Epithelial cell of proximal tubule (primary cell): ENCODE data around the gene PEAK1. TPM values are rescaled to one million over a fixed set of nuclear protein-coding genes. Genes with fewer than 3 reads are reported as not detected.
"Not testable (repeated sequence)": the region's sequence is repeated elsewhere in the genome, so short reads cannot be mapped to it uniquely, and the experiment has no call there.

Experiments used
- DNase-seq: peaks from one replicate; pipeline ENCODE4 v3.0.0-alpha.2; 2011; ENCODE audit warnings: low read depth
- H3K4me3 ChIP-seq: 2 replicates; pipeline ENCODE4 v1.5.1; 2011; ENCODE audit warnings: low read depth, mild to moderate bottlenecking, low read length
- CTCF ChIP-seq: conservative IDR thresholded peaks from 2 replicates; pipeline ENCODE4 v1.5.1; 2012; ENCODE audit warnings: low read depth, mild to moderate bottlenecking, low read length
- total RNA-seq: library from RNA; depleted of rRNA; stranded (reverse); fragments of >200 nt; gene quantifications from 2 replicates; pipeline ENCODE4 v1.2.3, GENCODE V29; 2015

Gene PEAK1
- total RNA-seq, 1 donor from 2014 or later = 8.1 TPM

GRCh38 chr15:77276096-77276495 is 143.8 kb downstream of the PEAK1 start:
- TF ChIP-seq CTCF = no peak
- DNase-seq = no peak
- H3K4me3 ChIP-seq = no peak overlapping the region

- not testable (repeated sequence) for H3K4me3 ChIP-seq
These were observed 146.8 kb downstream of the PEAK1 start for GRCh38 chr15:77273136-77273535.

GRCh38 chr15:77266708-77267386 is 153.1 kb downstream of the PEAK1 start:
- TF ChIP-seq CTCF = no peak
- H3K4me3 ChIP-seq = no peak overlapping the region
- DNase-seq = no peak

More at GRCh38 chr15:77273136-77273535, 146.8 kb downstream of the PEAK1 start:
- not testable (repeated sequence) for DNase-seq

DNA sequence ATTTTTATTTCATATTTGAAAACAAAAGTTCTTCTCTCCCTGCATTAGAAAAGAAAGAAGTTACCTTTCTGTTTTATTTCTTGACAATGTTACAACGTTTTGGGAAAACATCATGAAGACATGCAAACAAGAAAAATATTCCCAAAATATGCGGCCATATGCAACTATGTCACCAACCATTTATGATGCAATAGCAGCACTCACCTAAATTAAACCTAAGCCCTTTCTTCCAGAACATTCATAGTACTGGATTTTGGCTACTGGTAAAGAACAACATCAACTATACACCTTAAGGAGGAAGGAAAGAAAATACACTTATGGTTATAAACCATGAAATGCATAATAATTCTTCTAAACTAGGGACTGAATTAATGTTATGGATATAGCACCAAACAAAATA is 164.5 kb downstream of the PEAK1 start:
- no peak for TF ChIP-seq CTCF
- H3K4me3 ChIP-seq = no peak overlapping the region
- no peak for DNase-seq

DNA sequence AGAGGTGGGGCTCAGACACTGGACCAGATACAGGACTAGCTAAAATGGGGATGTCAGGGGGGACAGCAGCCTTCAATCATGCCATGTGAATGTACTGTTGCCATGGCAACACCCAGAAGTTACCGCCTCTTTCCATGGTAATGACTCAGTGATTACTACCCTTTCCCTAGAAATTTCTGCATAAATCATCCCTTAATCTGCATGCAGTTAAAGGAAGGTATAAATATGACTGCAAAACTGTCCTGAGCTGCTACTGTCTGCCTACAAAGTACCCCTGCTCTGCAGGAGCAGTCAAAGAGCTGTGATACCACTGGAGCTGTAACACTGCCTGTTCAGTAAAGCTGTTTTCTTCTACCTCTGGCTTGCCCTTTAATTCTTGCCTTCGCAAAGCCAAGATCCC is 168.2 kb downstream of the PEAK1 start:
- no peak for DNase-seq
- no peak for TF ChIP-seq CTCF

DNA sequence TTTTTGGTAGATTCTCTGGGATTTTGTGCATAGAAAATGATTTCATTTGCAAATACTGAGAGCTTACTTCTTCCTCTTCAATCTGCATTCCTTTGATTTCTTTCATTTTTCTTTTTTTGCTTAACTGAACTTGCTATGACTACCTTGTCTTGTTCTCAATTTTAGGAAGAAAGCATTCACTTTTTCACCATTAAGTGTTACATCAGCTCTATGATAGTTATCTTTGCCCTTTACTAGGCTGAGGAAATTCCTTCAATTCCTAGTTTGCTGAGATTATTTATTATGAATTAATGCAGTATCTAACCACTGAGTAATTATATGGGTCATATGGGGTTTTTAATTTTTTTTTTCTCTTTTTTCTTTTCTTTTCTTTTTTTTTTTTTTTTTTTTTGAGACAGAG is 172.8 kb downstream of the PEAK1 start:
- H3K4me3 ChIP-seq = no peak overlapping the region
- DNase-seq = no peak
- no peak for TF ChIP-seq CTCF

More for the DNA sequence above, 168.2 kb downstream of the PEAK1 start:
- no peak overlapping the region for H3K4me3 ChIP-seq

GRCh38 chr15:77243716-77244401 is 176.0 kb downstream of the PEAK1 start:
- H3K4me3 ChIP-seq = no peak overlapping the region
- no peak for TF ChIP-seq CTCF
- no peak for DNase-seq
